Mammary epithelial cell (primary cell): Measurements from ENCODE around the gene COMMD1.

Experiments used
- EZH2 ChIP-seq: IDR thresholded peaks from 2 replicates; pipeline ENCODE4 v1.6.1; 2012; ENCODE audit warnings: low read length, inconsistent platforms, borderline replicate concordance
- TF ChIP-seq, protein P1 (sequence below), 2 donors: IDR thresholded peaks in 1 of 2; conservative IDR thresholded peaks in 1 of 2; 2 replicates each; pipeline ENCODE4 v1.5.1; 2011 to 2012; ENCODE audit warnings: inconsistent platforms in 2 of 2, low read length in 2 of 2, mild to moderate bottlenecking in 2 of 2, control low read depth in 1 of 2, low read depth in 1 of 2; ENCODE audit not compliant: insufficient read depth in 1 of 2; ENCODE audit errors: extremely low read depth in 1 of 2

DNA sequence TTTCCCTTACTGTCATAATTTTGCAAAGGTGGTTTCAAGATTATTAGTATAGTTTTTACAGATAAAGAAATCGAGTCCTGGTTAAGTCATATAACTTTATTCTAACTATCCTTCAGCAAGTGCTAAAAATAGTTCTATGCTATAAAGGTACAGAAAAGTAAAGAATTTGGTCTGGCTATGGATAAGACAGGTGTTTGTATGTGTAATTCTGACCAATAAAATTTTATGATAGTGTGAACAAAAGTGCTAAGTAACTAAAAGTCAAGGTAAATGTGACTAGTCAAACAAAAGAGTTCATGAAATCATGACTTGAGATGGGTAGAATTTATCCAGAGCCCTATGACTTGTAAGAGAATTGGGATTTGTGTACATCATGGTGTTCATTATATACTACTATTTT is 140.7 kb downstream of the COMMD1 start:
- TF ChIP-seq, protein P1, sequence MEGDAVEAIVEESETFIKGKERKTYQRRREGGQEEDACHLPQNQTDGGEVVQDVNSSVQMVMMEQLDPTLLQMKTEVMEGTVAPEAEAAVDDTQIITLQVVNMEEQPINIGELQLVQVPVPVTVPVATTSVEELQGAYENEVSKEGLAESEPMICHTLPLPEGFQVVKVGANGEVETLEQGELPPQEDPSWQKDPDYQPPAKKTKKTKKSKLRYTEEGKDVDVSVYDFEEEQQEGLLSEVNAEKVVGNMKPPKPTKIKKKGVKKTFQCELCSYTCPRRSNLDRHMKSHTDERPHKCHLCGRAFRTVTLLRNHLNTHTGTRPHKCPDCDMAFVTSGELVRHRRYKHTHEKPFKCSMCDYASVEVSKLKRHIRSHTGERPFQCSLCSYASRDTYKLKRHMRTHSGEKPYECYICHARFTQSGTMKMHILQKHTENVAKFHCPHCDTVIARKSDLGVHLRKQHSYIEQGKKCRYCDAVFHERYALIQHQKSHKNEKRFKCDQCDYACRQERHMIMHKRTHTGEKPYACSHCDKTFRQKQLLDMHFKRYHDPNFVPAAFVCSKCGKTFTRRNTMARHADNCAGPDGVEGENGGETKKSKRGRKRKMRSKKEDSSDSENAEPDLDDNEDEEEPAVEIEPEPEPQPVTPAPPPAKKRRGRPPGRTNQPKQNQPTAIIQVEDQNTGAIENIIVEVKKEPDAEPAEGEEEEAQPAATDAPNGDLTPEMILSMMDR (conservative IDR thresholded peaks at IDR 0.05 in 1 of 2, IDR thresholded peaks at IDR 0.05 in 1 of 2; ENCODE audit: extremely low read depth in 1 of 2, insufficient read depth in 1 of 2, low read depth in 1 of 2, low read length in 2 of 2): no peak
- no peak for TF ChIP-seq EZH2
